ENCODE results near the gene TIAM2.

Gene TIAM2

GRCh38 chr6:155212616-155213380 lies 217.7 kb downstream of the TIAM2 start:
- Histone ChIP-seq H3K4me2 (ENCODE audit: low read length) (no peak overlapping the region), H3K4me1 (ENCODE audit: insufficient read depth, low read length, severe bottlenecking) (no peaks in the 10 kb centered on the region), H3K4me3 (ENCODE audit: low read depth, low read length, poor library complexity, severe bottlenecking) (no peak overlapping the region), H3K79me2 (ENCODE audit: insufficient read depth, low read length) (no peaks in the 10 kb centered on the region), H3F3A (ENCODE audit: insufficient read depth, low read length) (no peaks in the 10 kb centered on the region), H3K9me3 (ENCODE audit: low read length) (no peaks in the 10 kb centered on the region), H3K9ac (ENCODE audit: low read length) (no peak overlapping the region), H3K27ac (ENCODE audit: low read depth, low read length, poor library complexity, severe bottlenecking) (no peak overlapping the region), H3K36me3 (ENCODE audit: insufficient read depth, low read length) (peaks cover 7% of the 10 kb centered on the region; the same call in 1 of the 2 replicates), H2AFZ (ENCODE audit: low read length) (no peak overlapping the region), H3K9me2 (ENCODE audit: low read depth, low read length) (no peaks in the 10 kb centered on the region), H3K27me3 (ENCODE audit: insufficient read depth, low read length) (no peaks in the 10 kb centered on the region), H4K20me1 (ENCODE audit: insufficient read depth, low read length) (no peaks in the 10 kb centered on the region)
- TF ChIP-seq EZH2 (IDR thresholded peaks at IDR 0.05; ENCODE audit: borderline replicate concordance, low read length), result no peak
- TF ChIP-seq CTCF (IDR thresholded peaks at IDR 0.05; ENCODE audit: low read length), result no peak

- no peaks in the 10 kb centered on the region for H3K4me1 ChIP-seq (ENCODE audit: insufficient read depth, low read length, severe bottlenecking)
- no peaks in the 10 kb centered on the region for H3K79me2 ChIP-seq (ENCODE audit: insufficient read depth, low read length)
- H3F3A ChIP-seq (ENCODE audit: insufficient read depth, low read length), result no peaks in the 10 kb centered on the region
- H3K36me3 ChIP-seq (ENCODE audit: insufficient read depth, low read length), result peaks cover 7% of the 10 kb centered on the region; the same call in 1 of the 2 replicates
- no peaks in the 10 kb centered on the region for H3K9me2 ChIP-seq (ENCODE audit: low read depth, low read length)
- H2AFZ ChIP-seq (ENCODE audit: low read length), result no peak overlapping the region
- no peak overlapping the region for H3K4me2 ChIP-seq (ENCODE audit: low read length)
- H3K4me3 ChIP-seq (ENCODE audit: low read depth, low read length, poor library complexity, severe bottlenecking), result no peak overlapping the region
- no peaks in the 10 kb centered on the region for H3K9me3 ChIP-seq (ENCODE audit: low read length)
- H3K9ac ChIP-seq (ENCODE audit: low read length), result no peak overlapping the region
- no peaks in the 10 kb centered on the region for H3K27me3 ChIP-seq (ENCODE audit: insufficient read depth, low read length)
- H4K20me1 ChIP-seq (ENCODE audit: insufficient read depth, low read length), result no peaks in the 10 kb centered on the region
- H3K27ac ChIP-seq (ENCODE audit: low read depth, low read length, poor library complexity, severe bottlenecking), result no peak overlapping the region
- TF ChIP-seq CTCF (IDR thresholded peaks at IDR 0.05; ENCODE audit: low read length), result no peak
- TF ChIP-seq EZH2 (IDR thresholded peaks at IDR 0.05; ENCODE audit: borderline replicate concordance, low read length), result no peak
Observed at GRCh38 chr6:155213611-155214372, 218.7 kb downstream of the TIAM2 start.

GRCh38 chr6:155215906-155216305 lies 220.8 kb downstream of the TIAM2 start:
- Histone ChIP-seq H3K4me1 (ENCODE audit: insufficient read depth, low read length, severe bottlenecking) (no peaks in the 10 kb centered on the region), H2AFZ (ENCODE audit: low read length) (no peak overlapping the region), H3K4me2 (ENCODE audit: low read length) (no peak overlapping the region), H3F3A (ENCODE audit: insufficient read depth, low read length) (no peaks in the 10 kb centered on the region), H3K9ac (ENCODE audit: low read length) (no peak overlapping the region), H3K9me3 (ENCODE audit: low read length) (no peaks in the 10 kb centered on the region), H3K79me2 (ENCODE audit: insufficient read depth, low read length) (no peaks in the 10 kb centered on the region), H4K20me1 (ENCODE audit: insufficient read depth, low read length) (no peaks in the 10 kb centered on the region), H3K4me3 (ENCODE audit: low read depth, low read length, poor library complexity, severe bottlenecking) (no peak overlapping the region), H3K27me3 (ENCODE audit: insufficient read depth, low read length) (no peaks in the 10 kb centered on the region), H3K9me2 (ENCODE audit: low read depth, low read length) (no peaks in the 10 kb centered on the region), H3K36me3 (ENCODE audit: insufficient read depth, low read length) (peaks cover 7% of the 10 kb centered on the region; the same call in 1 of the 2 replicates), H3K27ac (ENCODE audit: low read depth, low read length, poor library complexity, severe bottlenecking) (no peak overlapping the region)
- no peak for TF ChIP-seq EZH2 (IDR thresholded peaks at IDR 0.05; ENCODE audit: borderline replicate concordance, low read length)
- TF ChIP-seq CTCF (IDR thresholded peaks at IDR 0.05; ENCODE audit: low read length), result no peak

Data from OCI-LY1 (cell line).